ENCODE measurements around the gene NEURL2.

NEURL2 gene

DNA sequence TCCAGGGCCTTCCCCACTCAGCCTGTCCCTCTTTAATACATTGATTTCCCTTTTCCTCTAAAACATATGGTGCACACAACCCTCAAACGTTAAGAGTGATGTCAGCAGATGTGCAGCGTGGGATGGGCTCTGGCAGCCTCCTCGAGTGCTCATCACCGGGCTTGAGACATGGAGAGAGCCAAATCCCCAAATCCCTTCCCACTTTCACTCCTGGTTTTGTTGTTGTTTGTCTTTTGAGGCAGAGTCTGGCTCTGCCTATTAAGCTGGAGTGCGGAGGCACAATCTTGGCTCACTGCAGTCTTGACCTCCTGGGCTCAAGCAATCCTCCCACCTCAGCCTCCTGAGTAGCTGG, 26.8 kb upstream of the NEURL2 start:
- Mint-ChIP-seq H3K27ac (peak overlapping the region; percentile 91 to 98 (median 96)), H3K4me1 (peaks cover 46% of the 10 kb centered on the region), H3K9me3 (no peaks in the 10 kb centered on the region), H3K27me3 (ENCODE audit: low read depth) (no peaks in the 10 kb centered on the region), H3K36me3 (ENCODE audit: low read depth) (no peaks in the 10 kb centered on the region), H3K4me3 (peak overlapping the region; percentile 41 to 59 (median 58))
- TF ChIP-seq, protein P1, sequence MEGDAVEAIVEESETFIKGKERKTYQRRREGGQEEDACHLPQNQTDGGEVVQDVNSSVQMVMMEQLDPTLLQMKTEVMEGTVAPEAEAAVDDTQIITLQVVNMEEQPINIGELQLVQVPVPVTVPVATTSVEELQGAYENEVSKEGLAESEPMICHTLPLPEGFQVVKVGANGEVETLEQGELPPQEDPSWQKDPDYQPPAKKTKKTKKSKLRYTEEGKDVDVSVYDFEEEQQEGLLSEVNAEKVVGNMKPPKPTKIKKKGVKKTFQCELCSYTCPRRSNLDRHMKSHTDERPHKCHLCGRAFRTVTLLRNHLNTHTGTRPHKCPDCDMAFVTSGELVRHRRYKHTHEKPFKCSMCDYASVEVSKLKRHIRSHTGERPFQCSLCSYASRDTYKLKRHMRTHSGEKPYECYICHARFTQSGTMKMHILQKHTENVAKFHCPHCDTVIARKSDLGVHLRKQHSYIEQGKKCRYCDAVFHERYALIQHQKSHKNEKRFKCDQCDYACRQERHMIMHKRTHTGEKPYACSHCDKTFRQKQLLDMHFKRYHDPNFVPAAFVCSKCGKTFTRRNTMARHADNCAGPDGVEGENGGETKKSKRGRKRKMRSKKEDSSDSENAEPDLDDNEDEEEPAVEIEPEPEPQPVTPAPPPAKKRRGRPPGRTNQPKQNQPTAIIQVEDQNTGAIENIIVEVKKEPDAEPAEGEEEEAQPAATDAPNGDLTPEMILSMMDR (IDR thresholded peaks at IDR 0.05; ENCODE audit: unreplicated experiment in 3 of 3): no peak

DNA sequence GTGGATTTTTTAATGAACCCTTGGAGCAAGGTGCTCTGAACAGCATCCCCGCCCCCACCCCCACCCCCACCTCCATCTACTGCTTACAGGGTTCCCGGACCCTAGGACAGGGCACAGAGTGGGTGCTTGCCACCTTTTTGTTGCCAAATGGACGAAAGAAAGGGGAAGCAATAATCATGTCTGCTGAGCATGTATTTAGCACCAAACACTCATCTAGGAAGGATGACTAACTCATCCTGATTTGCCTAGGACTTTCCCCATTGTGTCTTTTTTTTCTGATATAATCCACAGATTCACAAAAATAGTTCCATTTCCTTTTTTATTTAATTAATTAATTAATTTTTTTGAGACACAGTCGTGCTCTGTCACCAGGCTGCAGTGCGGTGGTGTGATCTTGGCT, 22.1 kb upstream of the NEURL2 start:
- peaks cover 12% of the 10 kb centered on the region for H3K36me3 Mint-ChIP-seq (ENCODE audit: low read depth)
- peak overlapping the region; percentile 42 to 64 (median 56) for H3K4me3 Mint-ChIP-seq
- TF ChIP-seq, protein P1 (IDR thresholded peaks at IDR 0.05; ENCODE audit: unreplicated experiment in 3 of 3): no peak
- no peaks in the 10 kb centered on the region for H3K27me3 Mint-ChIP-seq (ENCODE audit: low read depth)
- H3K27ac Mint-ChIP-seq: no peak overlapping the region
- H3K4me1 Mint-ChIP-seq: peaks cover 25% of the 10 kb centered on the region
- no peaks in the 10 kb centered on the region for H3K9me3 Mint-ChIP-seq

DNA sequence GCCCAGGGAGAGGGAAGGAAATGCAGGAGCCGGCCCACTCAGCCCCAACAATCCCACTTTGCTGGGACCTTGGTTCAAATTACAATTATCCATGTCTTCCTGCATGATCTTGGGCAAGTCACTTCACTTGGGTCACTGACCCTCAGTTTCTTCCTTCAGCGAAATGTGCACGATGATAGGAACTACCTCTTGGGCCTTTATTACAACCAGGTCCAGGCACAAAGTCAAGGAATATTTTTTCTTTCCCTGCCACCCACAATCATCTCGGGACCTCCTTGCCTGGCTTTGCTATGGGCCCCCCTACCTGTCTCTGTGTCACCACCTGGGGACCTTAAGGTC, 21.3 kb upstream of the NEURL2 start:
- Mint-ChIP-seq H3K4me1 (peaks cover 17% of the 10 kb centered on the region), H3K36me3 (ENCODE audit: low read depth) (peaks cover 20% of the 10 kb centered on the region), H3K9me3 (no peaks in the 10 kb centered on the region), H3K27ac (peak overlapping the region; percentile 44 to 91 (median 84)), H3K27me3 (ENCODE audit: low read depth) (no peaks in the 10 kb centered on the region), H3K4me3 (peak overlapping the region; percentile 69 to 77 (median 75))
- TF ChIP-seq, protein P1 (IDR thresholded peaks at IDR 0.05; ENCODE audit: unreplicated experiment in 3 of 3): no peak

DNA sequence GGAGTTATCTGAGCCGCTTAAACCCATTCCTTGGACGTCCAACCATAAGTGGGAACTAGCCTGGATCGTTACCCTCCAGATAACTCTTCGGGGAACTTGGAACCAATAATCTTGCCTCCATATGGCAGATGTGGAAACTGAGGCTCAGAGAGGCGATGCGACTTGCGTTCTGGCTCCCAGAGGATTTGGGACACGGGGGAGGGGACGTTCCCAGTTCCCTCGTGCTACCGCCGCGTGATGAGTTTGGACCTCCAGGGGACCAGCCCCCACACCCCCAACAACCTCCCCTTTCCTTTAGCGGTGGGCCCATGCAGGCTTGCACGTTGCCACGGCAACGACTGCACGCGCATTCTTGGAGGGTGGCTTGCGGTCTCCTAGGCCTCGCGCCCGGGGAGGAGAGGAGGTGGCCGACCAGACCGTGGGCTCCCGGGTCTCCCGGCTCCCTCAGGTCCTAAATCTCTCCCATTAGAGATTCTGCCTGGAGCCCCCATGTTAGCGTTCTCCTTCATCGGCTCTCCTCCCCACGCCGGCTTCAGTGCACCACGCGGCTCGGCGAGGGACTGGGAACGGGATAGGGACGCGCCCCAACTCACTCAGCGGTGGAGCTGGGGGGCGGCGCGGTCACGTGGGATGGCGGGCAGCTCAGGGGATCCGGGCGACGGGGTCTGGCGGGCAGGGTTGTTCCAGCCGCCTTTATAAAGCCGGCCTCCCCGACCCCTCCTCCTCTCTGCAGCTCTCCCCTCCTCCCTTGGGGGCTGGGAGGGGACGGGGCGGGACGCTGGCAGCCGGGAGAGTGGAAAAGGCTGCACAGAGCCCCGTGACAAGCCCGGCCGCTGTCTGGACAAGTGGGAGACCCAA, 20.7 kb upstream of the NEURL2 start, which contains the start of gene PLTP:
PLTP (minus strand) TSS at position 670 of the 858 bp plus-strand sequence. CDS start 703 bp downstream, outside the sequence.
- TF ChIP-seq, protein P1 (IDR thresholded peaks at IDR 0.05; ENCODE audit: unreplicated experiment in 3 of 3): no peak
- Mint-ChIP-seq H3K9me3 (no peaks in the 10 kb centered on the region), H3K36me3 (ENCODE audit: low read depth) (peaks cover 22% of the 10 kb centered on the region), H3K27ac (peak within 1 kb of the TSS; percentile 44 to 91 (median 84)), H3K27me3 (ENCODE audit: low read depth) (no peaks in the 10 kb centered on the region), H3K4me3 (peak within 1 kb of the TSS; percentile 69 to 77 (median 75)), H3K4me1 (peaks cover 17% of the 10 kb centered on the region)

DNA sequence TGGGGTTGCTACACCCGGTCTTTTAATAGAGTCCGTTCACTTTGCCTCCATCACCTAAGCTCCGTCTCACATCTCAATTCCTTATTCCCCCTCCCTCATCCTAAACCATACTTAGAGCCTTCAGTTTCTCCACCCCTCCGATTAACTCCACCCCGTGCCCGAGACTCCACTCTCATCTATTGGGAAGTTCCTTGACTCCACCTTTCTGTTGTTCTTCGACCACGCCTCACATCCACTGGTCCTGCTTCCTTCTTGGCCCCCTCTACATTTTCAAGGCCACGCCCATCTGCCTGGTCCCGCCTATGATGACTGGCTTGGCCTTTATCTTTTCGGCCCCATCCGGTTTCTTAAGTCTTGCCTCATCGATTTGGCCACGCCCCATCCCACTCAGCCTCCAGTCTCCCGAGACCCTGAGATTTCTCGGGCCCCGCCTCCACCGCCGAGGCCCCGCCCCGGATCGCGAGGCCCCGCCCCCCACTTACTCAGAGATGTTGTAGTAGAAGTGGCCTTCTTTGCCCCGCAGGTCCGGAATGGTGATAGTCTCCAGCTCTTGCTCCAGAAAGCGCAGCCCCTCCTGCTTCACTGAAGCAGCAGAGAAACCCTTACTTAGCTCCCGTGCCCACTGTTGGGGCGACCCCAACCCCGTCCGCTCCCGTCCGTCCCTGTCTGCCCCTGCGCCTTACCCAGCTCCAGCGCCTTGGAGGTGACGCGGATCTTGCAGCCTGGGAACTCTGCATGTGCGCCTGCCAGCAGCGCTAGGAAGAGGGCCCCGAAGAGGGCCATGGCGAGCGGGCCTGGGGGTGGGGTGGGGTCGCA, 19.9 kb upstream of the NEURL2 start:
- Mint-ChIP-seq H3K27me3 (ENCODE audit: low read depth) (no peaks in the 10 kb centered on the region), H3K36me3 (ENCODE audit: low read depth) (peaks cover 26% of the 10 kb centered on the region), H3K9me3 (no peaks in the 10 kb centered on the region), H3K27ac (peak overlapping the region; percentile 44 to 91 (median 62)), H3K4me3 (peak overlapping the region; percentile 69 to 77 (median 75)), H3K4me1 (peaks cover 17% of the 10 kb centered on the region)
- TF ChIP-seq, protein P1 (IDR thresholded peaks at IDR 0.05; ENCODE audit: unreplicated experiment in 3 of 3): no peak
